Activated CD4-positive, CD25-positive, alpha-beta regulatory T cell (primary cell): ENCODE measurements around the gene ESYT2.

Experiments used
- DNase-seq, 4 experiments: peaks; one replicate each; lab custom pipeline; 2025; lab: John Stamatoyannopoulos, UW

ESYT2 gene

DNA sequence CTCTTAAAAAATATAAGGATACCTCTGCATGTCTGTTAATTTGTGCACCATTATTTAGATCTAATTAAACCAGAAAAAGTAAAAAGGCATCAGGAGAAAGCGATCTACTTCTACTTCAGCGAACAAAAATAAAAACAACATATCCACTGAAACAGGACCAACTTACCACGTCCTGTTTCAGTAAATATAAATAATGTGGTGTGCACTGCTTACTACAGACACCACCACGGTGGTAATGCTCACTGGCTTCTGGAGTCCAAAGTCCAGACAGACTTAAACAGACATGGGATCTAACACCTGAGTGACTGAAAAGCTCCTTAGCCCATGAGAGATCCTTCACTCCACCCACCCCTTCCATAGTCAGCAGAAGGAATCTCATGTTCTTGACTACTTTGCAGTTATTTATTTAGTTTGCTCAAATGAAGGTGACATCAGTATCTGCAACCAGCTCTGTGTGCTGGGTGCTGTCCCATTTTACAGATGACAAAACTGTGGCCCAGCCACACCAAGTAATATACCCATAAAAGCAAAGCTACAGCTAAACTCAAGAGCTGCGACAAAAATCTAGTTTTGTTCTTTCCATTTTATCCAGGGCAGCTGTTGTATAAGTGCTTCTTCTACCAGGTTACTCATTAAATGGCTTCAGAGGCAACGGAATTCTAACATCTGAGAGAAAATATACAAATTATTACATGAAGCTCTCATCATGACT, 62.6 kb downstream of the ESYT2 start:
- no peak for DNase-seq

DNA sequence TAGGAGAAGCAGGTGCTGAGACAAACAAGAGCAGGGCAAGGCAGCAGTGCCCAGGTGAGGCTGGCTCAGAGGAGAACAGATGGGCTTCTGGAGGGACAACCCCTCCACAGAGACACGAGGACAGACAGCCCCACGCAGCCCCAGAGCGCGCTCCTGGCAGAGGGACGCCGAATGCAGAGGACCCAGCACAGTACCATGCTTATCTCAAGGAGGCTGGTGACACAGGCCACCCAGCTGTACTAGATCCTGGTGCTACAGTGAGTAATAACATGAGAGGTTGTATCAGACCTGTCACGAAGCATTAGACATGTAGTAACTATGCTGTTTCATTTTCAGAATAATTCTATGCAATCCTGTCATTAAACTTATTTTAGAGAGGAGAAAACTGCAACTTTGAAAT, 64.3 kb downstream of the ESYT2 start:
- no peak for DNase-seq

- no peak for DNase-seq
Measured at GRCh38 chr7:158763454-158764033, 65.8 kb downstream of the ESYT2 start.

GRCh38 chr7:158761945-158762344, 67.4 kb downstream of the ESYT2 start:
- DNase-seq, result no peak

GRCh38 chr7:158760936-158761335, 68.4 kb downstream of the ESYT2 start:
- DNase-seq, result no peak

DNA sequence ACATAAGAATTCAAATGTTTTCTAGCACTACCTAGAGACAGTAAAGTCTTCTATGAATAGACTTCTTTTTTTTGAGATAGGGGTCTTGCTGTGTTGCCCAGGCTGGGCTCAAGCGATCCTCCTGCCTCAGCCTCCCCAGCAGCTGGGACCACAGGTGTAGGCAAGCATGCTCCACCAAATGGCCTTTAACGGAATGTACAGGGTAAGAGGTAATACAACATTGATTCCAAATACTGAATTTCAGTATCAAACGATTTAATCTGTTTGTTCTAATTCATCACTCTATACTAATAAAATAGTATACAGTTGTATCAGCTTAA, 68.9 kb downstream of the ESYT2 start:
- no peak for DNase-seq

GRCh38 chr7:158759749-158760444, 69.4 kb downstream of the ESYT2 start:
- DNase-seq, result no peak

GRCh38 chr7:158759245-158759614, 70.1 kb downstream of the ESYT2 start:
- no peak for DNase-seq

DNA sequence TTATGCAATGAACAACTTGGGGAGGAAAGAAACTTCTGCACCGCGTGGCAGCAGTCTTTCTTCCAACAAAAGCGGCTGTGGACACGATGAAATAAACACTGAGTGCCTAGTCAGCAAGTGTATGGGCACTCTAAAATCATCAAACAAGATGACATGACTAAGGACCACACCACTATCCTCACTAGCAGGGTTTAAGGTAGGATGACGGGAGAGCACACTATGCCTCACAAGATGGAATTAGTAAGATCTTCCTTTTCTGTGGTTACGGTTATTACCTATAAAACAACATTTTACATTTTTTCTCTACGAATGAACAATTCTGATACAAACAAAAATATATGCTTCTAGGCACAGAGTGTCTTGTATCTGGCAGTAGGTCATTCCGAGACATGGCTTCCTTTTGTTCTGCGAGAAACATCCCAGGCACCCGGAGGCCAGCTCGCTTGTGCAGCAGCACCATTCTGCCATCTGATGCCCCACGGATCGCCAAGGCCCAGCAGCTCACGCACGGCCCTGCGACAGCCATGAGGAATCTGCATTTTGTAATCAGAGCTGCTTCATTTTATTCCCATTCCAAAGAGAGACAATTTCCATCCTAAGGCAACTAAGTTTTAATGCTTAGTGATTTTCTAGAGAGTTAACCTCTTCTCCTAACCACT, 70.6 kb downstream of the ESYT2 start:
- no peak for DNase-seq

DNA sequence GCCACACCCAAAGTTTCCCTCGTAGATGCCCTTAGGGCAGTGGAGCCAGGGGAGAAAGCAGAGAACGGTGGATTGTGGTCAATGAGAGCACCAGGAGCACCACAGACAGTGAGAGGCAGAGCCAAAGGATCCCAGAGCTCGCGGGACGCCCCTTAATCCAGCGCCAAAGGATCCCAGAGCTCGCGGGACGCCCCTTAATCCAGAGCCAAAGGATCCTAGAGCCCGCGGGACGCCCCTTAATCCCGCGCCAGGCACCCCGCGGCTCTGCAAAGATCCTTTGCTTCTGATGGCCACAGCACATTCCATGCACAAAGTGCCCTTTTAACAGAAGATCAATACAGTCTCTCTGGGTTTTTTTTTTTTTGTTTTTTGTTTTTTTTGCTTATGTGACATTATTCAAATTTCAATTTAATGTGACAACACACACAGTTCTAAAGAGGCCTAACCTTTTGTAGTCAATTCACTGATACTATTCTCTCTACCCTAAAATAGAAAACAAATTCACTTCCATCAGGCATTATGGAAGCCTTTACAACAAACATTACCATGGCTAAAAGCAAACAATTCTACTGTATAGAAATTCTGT, 71.8 kb downstream of the ESYT2 start:
- DNase-seq, result no peak

- no peak for DNase-seq
Measured at GRCh38 chr7:158754746-158755444, 74.4 kb downstream of the ESYT2 start.

DNA sequence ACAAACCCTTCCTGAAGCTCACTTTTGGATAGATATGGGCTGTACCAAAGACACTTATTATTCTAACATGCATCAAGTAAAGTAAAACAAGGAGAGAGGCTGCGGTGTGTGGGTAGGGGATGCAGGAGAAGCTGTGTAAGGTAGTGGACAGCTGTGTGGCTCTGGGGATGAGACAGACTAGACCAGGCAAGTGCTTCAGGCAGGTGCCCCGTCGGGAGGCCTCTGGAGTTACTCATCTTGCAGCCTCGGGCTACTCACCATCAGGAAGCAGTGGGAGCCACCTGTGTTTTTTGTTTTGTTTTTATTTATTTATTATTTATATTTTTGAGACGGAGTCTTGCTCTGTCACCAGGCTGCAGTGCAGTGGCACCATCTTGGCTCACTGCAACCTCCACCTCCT, 75.4 kb downstream of the ESYT2 start:
- no peak for DNase-seq

DNA sequence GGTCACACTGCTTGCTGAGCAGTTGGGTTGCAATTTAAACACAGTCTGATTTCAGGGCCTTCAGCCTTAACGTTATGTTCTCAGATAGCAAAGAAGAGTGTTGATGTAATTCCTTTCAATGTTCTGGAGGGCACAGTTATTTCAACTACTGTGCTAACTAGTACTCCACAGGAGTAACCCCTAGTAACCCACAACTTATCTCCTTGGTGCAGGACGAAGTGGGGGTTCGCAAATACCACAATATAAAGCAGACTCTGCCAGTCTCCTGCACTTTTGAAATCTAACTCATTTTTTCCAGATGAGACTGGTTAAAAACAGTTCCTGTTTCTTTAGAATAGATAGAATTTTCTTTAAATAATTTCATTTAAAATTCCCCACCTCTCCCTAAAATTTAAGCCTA, 77.6 kb downstream of the ESYT2 start:
- DNase-seq, result no peak

GRCh38 chr7:158751199-158751598, 78.1 kb downstream of the ESYT2 start:
- DNase-seq, result no peak

- DNase-seq, result no peak
Measured at GRCh38 chr7:158750702-158751101, 78.6 kb downstream of the ESYT2 start.

- DNase-seq, result no peak
Measured at GRCh38 chr7:158749396-158749795, 79.9 kb downstream of the ESYT2 start.

DNA sequence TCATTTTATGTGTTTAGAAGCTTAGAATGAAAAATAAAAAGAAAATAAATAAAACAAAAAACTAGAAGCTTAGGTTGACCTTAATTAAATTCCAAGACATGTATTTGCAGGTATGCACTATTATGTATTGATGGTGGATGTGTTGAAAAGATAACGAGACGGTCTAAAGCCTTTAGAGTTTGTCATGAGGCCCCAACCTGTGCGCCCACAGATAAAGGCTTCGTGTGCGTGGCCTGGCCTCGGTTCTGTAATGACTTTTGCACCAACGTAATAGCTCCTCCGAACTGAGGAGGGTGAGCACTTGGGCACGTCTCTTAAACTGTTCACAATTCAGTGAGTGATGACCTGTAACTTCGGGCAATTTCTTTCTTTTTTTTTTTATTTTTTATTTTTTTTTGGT, 81.0 kb downstream of the ESYT2 start:
- no peak for DNase-seq

DNA sequence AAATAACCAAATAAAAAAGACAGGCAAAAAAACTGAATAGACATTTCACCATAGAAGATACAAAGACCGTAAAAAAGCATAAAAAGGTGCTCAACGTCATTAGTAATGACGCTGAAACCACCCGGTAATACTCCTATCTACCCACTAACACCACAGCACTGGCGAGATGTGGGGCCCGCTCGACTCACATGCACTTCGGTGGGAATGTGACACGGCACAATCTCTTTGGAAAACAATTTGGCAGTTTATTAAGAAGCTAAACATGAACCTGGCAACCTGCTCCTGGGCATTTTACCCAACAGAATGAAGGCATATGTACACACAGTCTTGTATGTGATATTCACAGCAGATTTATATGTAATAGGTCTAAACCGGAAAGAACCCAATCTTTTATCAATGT, 81.9 kb downstream of the ESYT2 start:
- no peak for DNase-seq

- no peak for DNase-seq
Measured at GRCh38 chr7:158746957-158747356, 82.4 kb downstream of the ESYT2 start.

DNA sequence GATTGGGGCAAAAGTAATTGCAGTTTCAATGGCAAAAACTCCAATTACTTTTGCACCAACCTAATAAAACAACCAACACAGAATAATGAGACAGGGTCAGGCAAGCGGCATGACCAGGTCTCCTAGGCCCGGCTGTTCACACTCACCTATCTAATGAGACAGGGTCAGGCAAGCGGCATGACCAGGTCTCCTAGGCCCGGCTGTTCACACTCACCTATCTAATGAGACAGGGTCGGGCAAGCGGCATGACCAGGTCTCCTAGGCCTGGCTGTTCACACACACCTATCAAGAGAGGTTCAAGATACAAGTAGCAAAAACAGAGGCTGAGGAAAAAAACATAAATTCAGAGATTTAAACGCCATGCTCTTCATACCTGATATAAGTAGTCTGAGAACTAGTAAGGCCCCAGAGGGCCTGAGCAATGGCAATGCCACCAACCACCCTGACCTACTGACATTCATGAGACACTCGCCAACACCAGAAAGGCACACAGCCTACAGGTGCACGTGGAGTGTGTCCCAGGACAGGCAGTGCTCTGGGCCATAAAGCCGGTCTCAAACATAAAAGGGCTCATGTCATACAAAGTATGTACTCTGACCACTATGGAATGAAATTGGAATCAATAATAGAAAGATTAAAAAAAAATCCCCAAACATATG, 84.1 kb downstream of the ESYT2 start:
- DNase-seq, result no peak

GRCh38 chr7:158744070-158744469, 85.2 kb downstream of the ESYT2 start:
- no peak for DNase-seq

GRCh38 chr7:158743219-158743618, 86.1 kb downstream of the ESYT2 start:
- no peak for DNase-seq
